MM.1S (cell line): ENCODE measurements around the gene TSPEAR.
"Not testable (repeated sequence)": the region's sequence is repeated elsewhere in the genome, so short reads cannot be mapped to it uniquely, and the experiment has no call there.

Source experiments
- DNase-seq: peaks from one replicate; pipeline ENCODE4 v3.0.0-alpha.2; 2015
- H2AFZ ChIP-seq: fragments of 300-600 bp; sonication (generic); 2 replicates; pipeline ENCODE4 v1.6.0; 2016; ENCODE audit warnings: antibody characterized with exemption, low read length
- H3F3A ChIP-seq: fragments of 300-600 bp; sonication (generic); 2 replicates; pipeline ENCODE4 v1.6.1; 2016; ENCODE audit warnings: mild to moderate bottlenecking, antibody characterized with exemption, low read length, moderate library complexity, mixed read lengths; ENCODE audit not compliant: insufficient read depth
- H3K27ac ChIP-seq: fragments of 300-600 bp; sonication (generic); 2 replicates; pipeline ENCODE4 v1.5.1; 2016; ENCODE audit warnings: mild to moderate bottlenecking, low read length
- H3K27me3 ChIP-seq: fragments of 300-600 bp; sonication (generic); replicated peaks from 2 replicates; pipeline ENCODE4 v1.6.0; 2016; ENCODE audit warnings: low read length; ENCODE audit not compliant: insufficient read depth
- H3K36me3 ChIP-seq: fragments of 300-600 bp; sonication (generic); replicated peaks from 2 replicates; pipeline ENCODE4 v1.6.1; 2016; ENCODE audit warnings: mild to moderate bottlenecking, low read length, mixed read lengths; ENCODE audit not compliant: insufficient read depth
- H3K4me1 ChIP-seq: fragments of 300-600 bp; sonication (generic); 2 replicates; pipeline ENCODE4 v1.6.1; 2016; ENCODE audit warnings: low read length, mixed read lengths
- H3K4me2 ChIP-seq: fragments of 300-600 bp; sonication (generic); 2 replicates; pipeline ENCODE4 v1.6.0; 2016; ENCODE audit warnings: low read depth, low read length
- H3K4me3 ChIP-seq: fragments of 300-600 bp; sonication (generic); 2 replicates; pipeline ENCODE4 v1.5.1; 2016; ENCODE audit warnings: low read length, mixed read lengths
- H3K79me2 ChIP-seq: fragments of 300-600 bp; sonication (generic); 2 replicates; pipeline ENCODE4 v1.6.1; 2016; ENCODE audit warnings: mixed run types, low read length, mixed read lengths
- H3K9ac ChIP-seq: fragments of 300-600 bp; sonication (generic); 2 replicates; pipeline ENCODE4 v1.6.1; 2016; ENCODE audit warnings: low read length, mixed read lengths
- H3K9me2 ChIP-seq: fragments of 300-600 bp; sonication (generic); replicated peaks from 2 replicates; pipeline ENCODE4 v1.6.1; 2016; ENCODE audit warnings: mild to moderate bottlenecking, low read length, mixed read lengths; ENCODE audit not compliant: insufficient read depth
- H3K9me3 ChIP-seq: fragments of 300-600 bp; sonication (generic); replicated peaks from 2 replicates; pipeline ENCODE4 v1.6.1; 2016; ENCODE audit warnings: mild to moderate bottlenecking, low read length, mixed read lengths; ENCODE audit not compliant: insufficient read depth
- H4K20me1 ChIP-seq: fragments of 300-600 bp; sonication (generic); 2 replicates; pipeline ENCODE4 v1.6.1; 2016; ENCODE audit warnings: mild to moderate bottlenecking, low read length, moderate library complexity, mixed read lengths; ENCODE audit not compliant: insufficient read depth
- CTCF ChIP-seq: fragments of 300-600 bp; sonication (generic); IDR thresholded peaks from 2 replicates; pipeline ENCODE4 v1.5.1; 2016; ENCODE audit warnings: antibody characterized with exemption, low read length, mixed read lengths
- EZH2 ChIP-seq: fragments of 300-600 bp; sonication (generic); optimal IDR thresholded peaks from 2 replicates; pipeline ENCODE3; 2017; ENCODE audit warnings: low read depth, mild to moderate bottlenecking, antibody characterized with exemption, low read length, mixed read lengths
- EZH2phosphoT487 ChIP-seq: fragments of 300-600 bp; sonication (generic); IDR thresholded peaks from 2 replicates; pipeline ENCODE4 v1.6.1; 2018; ENCODE audit warnings: antibody characterized with exemption, low read length

Gene TSPEAR

GRCh38 chr21:44699502-44700001, 11.8 kb downstream of the TSPEAR start:
- H3K36me3 ChIP-seq: no peaks in the 10 kb centered on the region
- peaks cover 98% of the 10 kb centered on the region for H3K27me3 ChIP-seq
- H3K4me1 ChIP-seq: no peaks in the 10 kb centered on the region
- no peak for DNase-seq
- no peak overlapping the region for H3K27ac ChIP-seq
- no peak overlapping the region for H3K4me3 ChIP-seq
- H3F3A ChIP-seq: no peaks in the 10 kb centered on the region
- no peaks in the 10 kb centered on the region for H3K9me3 ChIP-seq
- H3K4me2 ChIP-seq: no peak overlapping the region
- H3K9me2 ChIP-seq: no peaks in the 10 kb centered on the region
- H3K79me2 ChIP-seq: no peaks in the 10 kb centered on the region
- no peak overlapping the region for H3K9ac ChIP-seq
- TF ChIP-seq EZH2phosphoT487 (no peak), CTCF (no peak), EZH2 (no peak)
- H2AFZ ChIP-seq: no peak overlapping the region
- no peaks in the 10 kb centered on the region for H4K20me1 ChIP-seq

- TF ChIP-seq EZH2 (no peak), CTCF (no peak), EZH2phosphoT487 (no peak)
- Histone ChIP-seq H3F3A (no peaks in the 10 kb centered on the region), H3K9me3 (no peaks in the 10 kb centered on the region), H4K20me1 (no peaks in the 10 kb centered on the region), H3K4me1 (no peaks in the 10 kb centered on the region), H3K79me2 (no peaks in the 10 kb centered on the region), H3K4me3 (no peak overlapping the region), H3K4me2 (no peak overlapping the region), H3K9ac (no peak overlapping the region), H3K27me3 (peaks cover 98% of the 10 kb centered on the region), H2AFZ (no peak overlapping the region), H3K27ac (no peak overlapping the region), H3K9me2 (no peaks in the 10 kb centered on the region), H3K36me3 (no peaks in the 10 kb centered on the region)
- DNase-seq: no peak
Observed at GRCh38 chr21:44697811-44698734, 13.3 kb downstream of the TSPEAR start.

DNA sequence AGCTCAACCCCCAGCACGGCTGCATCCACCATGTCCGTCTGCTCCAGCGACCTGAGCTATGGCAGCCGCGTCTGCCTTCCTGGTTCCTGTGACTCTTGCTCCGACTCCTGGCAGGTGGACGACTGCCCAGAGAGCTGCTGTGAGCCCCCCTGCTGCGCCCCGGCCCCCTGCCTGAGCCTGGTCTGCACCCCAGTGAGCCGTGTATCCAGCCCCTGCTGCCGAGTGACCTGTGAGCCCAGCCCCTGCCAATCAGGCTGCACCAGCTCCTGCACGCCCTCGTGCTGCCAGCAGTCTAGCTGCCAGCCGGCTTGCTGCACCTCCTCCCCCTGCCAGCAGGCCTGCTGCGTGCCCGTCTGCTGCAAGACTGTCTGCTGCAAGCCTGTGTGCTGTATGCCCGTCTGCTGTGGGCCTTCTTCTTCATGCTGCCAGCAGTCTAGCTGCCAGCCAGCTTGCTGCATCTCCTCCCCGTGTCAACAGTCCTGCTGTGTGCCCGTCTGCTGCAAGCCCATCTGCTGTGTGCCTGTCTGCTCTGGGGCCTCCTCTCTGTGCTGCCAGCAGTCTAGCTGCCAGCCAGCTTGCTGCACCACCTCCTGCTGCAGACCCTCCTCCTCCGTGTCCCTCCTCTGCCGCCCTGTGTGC, 14.1 kb downstream of the TSPEAR start, which contains the start of gene KRTAP10-12:
KRTAP10-12 (plus strand) TSS at position 1 of the 639 bp plus-strand sequence; CDS start at position 31, 30 bp downstream.
- H3K36me3 ChIP-seq, H3K4me2 ChIP-seq, H3K4me1 ChIP-seq, H3K9me3 ChIP-seq, H4K20me1 ChIP-seq, H3F3A ChIP-seq, H3K4me3 ChIP-seq, DNase-seq, H3K27ac ChIP-seq, H3K9ac ChIP-seq, H3K79me2 ChIP-seq, H2AFZ ChIP-seq, H3K9me2 ChIP-seq: not testable (repeated sequence)
- H3K27me3 ChIP-seq: peaks cover 98% of the 10 kb centered on the region
